Measurements from ENCODE around the gene GPRIN2. TPM values are rescaled to one million over a fixed set of nuclear protein-coding genes. Genes with fewer than 3 reads are reported as not detected.
A peak's percentile ranks its signal among the peaks of the same experiment; 100 is the strongest.
"Not testable (repeated sequence)": the region's sequence is repeated elsewhere in the genome, so short reads cannot be mapped to it uniquely, and the experiment has no call there.

GPRIN2 gene
- total and polyA plus RNA-seq, 4 donors, result 0.09 to 1.3 (median 0.15) TPM; not detected in 1

DNA sequence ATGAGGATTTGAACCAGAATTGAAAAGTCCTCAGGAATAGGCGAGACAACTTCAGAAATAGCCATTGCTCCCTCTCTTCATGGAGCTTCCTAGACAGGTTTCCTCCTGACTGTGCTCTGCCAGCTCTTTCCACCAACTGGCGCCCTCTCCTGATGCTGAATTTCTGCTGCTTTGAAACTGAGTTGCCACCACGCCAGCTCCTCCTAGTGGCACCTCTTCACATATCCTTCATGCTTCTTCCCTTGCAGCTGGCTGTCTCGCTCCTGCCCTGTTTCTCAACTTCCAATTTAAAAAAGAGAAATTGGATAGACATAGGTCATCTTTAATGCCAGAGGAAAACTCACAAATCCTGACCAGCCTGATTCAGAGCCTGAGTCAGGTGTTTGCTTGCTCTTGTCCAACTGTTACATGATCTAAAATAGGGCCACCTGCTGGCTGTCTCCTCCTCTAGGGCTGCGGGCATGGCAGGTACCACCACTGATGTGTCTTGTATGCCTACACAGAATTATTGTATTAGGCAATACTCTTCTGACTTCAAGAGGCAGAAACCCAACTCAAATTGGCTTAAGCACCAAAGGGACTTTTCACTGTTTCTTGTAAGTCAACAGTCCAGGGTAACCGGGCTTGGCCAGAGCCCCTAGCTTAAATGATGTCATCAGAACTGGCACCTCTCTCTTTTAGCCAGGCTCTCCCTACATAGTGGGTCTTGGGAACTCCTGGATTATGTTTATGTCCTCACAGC, 9.3 kb upstream of the GPRIN2 start:
- TF ChIP-seq RAD21 (IDR thresholded peaks at IDR 0.05), result peak; percentile 62 to 78
- TF ChIP-seq CTCF (IDR thresholded peaks at IDR 0.05; ENCODE audit: low read depth, low read length, missing input control), result peak; percentile 60
- not testable (repeated sequence) for H3K9ac ChIP-seq (ENCODE audit: low read depth in 1 of 2, low read length in 2 of 2); H3K27ac ChIP-seq (ENCODE audit: low read depth in 1 of 2, low read length in 2 of 2); H3K36me3 ChIP-seq (ENCODE audit: control insufficient read depth in 4 of 4, insufficient read depth in 3 of 4, low read depth in 1 of 4, low read length in 3 of 4); H3K4me1 ChIP-seq (ENCODE audit: control insufficient read depth in 4 of 4, insufficient read depth in 4 of 4, low read length in 3 of 4); H3K4me3 ChIP-seq (ENCODE audit: low read depth in 1 of 3, low read length in 3 of 3); H3K9me3 ChIP-seq (ENCODE audit: control insufficient read depth in 4 of 4, low read length in 3 of 4); DNase-seq (ENCODE audit: low spot score); H3K27me3 ChIP-seq (ENCODE audit: control insufficient read depth in 4 of 4, insufficient read depth in 4 of 4, low read length in 3 of 4)
- 5% methylated on average over 4 of the region's 6 CpGs for WGBS

GRCh38 chr10:46560952-46561351, 4.5 kb upstream of the GPRIN2 start:
- no peak for DNase-seq (ENCODE audit: low spot score)
- H3K36me3 ChIP-seq (ENCODE audit: control insufficient read depth in 4 of 4, insufficient read depth in 3 of 4, low read depth in 1 of 4, low read length in 3 of 4), result no peaks in the 10 kb centered on the region
- peaks cover 3 to 5% (median 4%) of the 10 kb centered on the region in 4 donors for H3K4me1 ChIP-seq (ENCODE audit: control insufficient read depth in 4 of 4, insufficient read depth in 4 of 4, low read length in 3 of 4)

GRCh38 chr10:46560381-46560780, 3.9 kb upstream of the GPRIN2 start:
- DNase-seq (ENCODE audit: low spot score), result no peak
- peaks cover 4 to 12% (median 6%) of the 10 kb centered on the region in 4 donors for H3K27me3 ChIP-seq (ENCODE audit: control insufficient read depth in 4 of 4, insufficient read depth in 4 of 4, low read length in 3 of 4)
- 76% methylated on average over 5 of the region's 5 CpGs for WGBS

More at GRCh38 chr10:46560952-46561351, 4.5 kb upstream of the GPRIN2 start:
- H3K4me3 ChIP-seq (ENCODE audit: low read depth in 1 of 3, low read length in 3 of 3), result no peak overlapping the region
- TF ChIP-seq RAD21 (IDR thresholded peaks at IDR 0.05), result no peak
- TF ChIP-seq ATF3 (IDR thresholded peaks at IDR 0.05), result no peak
- H3K9me3 ChIP-seq (ENCODE audit: control insufficient read depth in 4 of 4, low read length in 3 of 4), result no peaks in the 10 kb centered on the region
- 80% methylated on average over 1 of the region's 1 CpG for WGBS
- peaks cover 0 to 7% (median 6%) of the 10 kb centered on the region in 4 donors for H3K27me3 ChIP-seq (ENCODE audit: control insufficient read depth in 4 of 4, insufficient read depth in 4 of 4, low read length in 3 of 4)
- no peak overlapping the region for H3K9ac ChIP-seq (ENCODE audit: low read depth in 1 of 2, low read length in 2 of 2)
- H3K27ac ChIP-seq (ENCODE audit: low read depth in 1 of 2, low read length in 2 of 2), result no peak overlapping the region

GRCh38 chr10:46559231-46559671, 2.8 kb upstream of the GPRIN2 start:
- no peaks in the 10 kb centered on the region for H3K9me3 ChIP-seq (ENCODE audit: control insufficient read depth in 4 of 4, low read length in 3 of 4)
- peaks cover 3 to 5% (median 4%) of the 10 kb centered on the region in 4 donors for H3K4me1 ChIP-seq (ENCODE audit: control insufficient read depth in 4 of 4, insufficient read depth in 4 of 4, low read length in 3 of 4)
- H3K27me3 ChIP-seq (ENCODE audit: control insufficient read depth in 4 of 4, insufficient read depth in 4 of 4, low read length in 3 of 4), result peaks cover 4 to 12% (median 6%) of the 10 kb centered on the region in 4 donors
- H3K9ac ChIP-seq (ENCODE audit: low read depth in 1 of 2, low read length in 2 of 2), result no peak overlapping the region
- no peak overlapping the region for H3K4me3 ChIP-seq (ENCODE audit: low read depth in 1 of 3, low read length in 3 of 3)
- no peak overlapping the region for H3K27ac ChIP-seq (ENCODE audit: low read depth in 1 of 2, low read length in 2 of 2)
- 93% methylated on average over 5 of the region's 5 CpGs for WGBS
- DNase-seq (ENCODE audit: low spot score), result no peak
- no peaks in the 10 kb centered on the region for H3K36me3 ChIP-seq (ENCODE audit: control insufficient read depth in 4 of 4, insufficient read depth in 3 of 4, low read depth in 1 of 4, low read length in 3 of 4)
- TF ChIP-seq YY1 (IDR thresholded peaks at IDR 0.05) (no peak), EGR1 (IDR thresholded peaks at IDR 0.05; ENCODE audit: low read depth in 2 of 2) (no peak), ZBTB33 (IDR thresholded peaks at IDR 0.05) (no peak), FOXA2 (IDR thresholded peaks at IDR 0.05) (no peak), RAD21 (IDR thresholded peaks at IDR 0.05) (no peak), JUND (IDR thresholded peaks at IDR 0.05) (no peak), HNF4A (conservative IDR thresholded peaks at IDR 0.05) (no peak), REST (IDR thresholded peaks at IDR 0.05) (no peak), GABPA (IDR thresholded peaks at IDR 0.05 in 1 of 2, conservative IDR thresholded peaks at IDR 0.05 in 1 of 2) (no peak), TAF1 (conservative IDR thresholded peaks at IDR 0.05) (no peak), FOXA1 (IDR thresholded peaks at IDR 0.05) (no peak)

More at GRCh38 chr10:46560381-46560780, 3.9 kb upstream of the GPRIN2 start:
- H3K4me1 ChIP-seq (ENCODE audit: control insufficient read depth in 4 of 4, insufficient read depth in 4 of 4, low read length in 3 of 4), result peaks cover 3 to 5% (median 4%) of the 10 kb centered on the region in 4 donors
- no peak overlapping the region for H3K4me3 ChIP-seq (ENCODE audit: low read depth in 1 of 3, low read length in 3 of 3)
- TF ChIP-seq EGR1 (IDR thresholded peaks at IDR 0.05; ENCODE audit: low read depth in 2 of 2) (no peak), JUND (IDR thresholded peaks at IDR 0.05) (no peak), GABPA (IDR thresholded peaks at IDR 0.05 in 1 of 2, conservative IDR thresholded peaks at IDR 0.05 in 1 of 2) (no peak), TAF1 (conservative IDR thresholded peaks at IDR 0.05) (no peak), HNF4A (conservative IDR thresholded peaks at IDR 0.05) (no peak)
- no peak overlapping the region for H3K27ac ChIP-seq (ENCODE audit: low read depth in 1 of 2, low read length in 2 of 2)
- H3K9ac ChIP-seq (ENCODE audit: low read depth in 1 of 2, low read length in 2 of 2), result no peak overlapping the region
- no peaks in the 10 kb centered on the region for H3K36me3 ChIP-seq (ENCODE audit: control insufficient read depth in 4 of 4, insufficient read depth in 3 of 4, low read depth in 1 of 4, low read length in 3 of 4)
- H3K9me3 ChIP-seq (ENCODE audit: control insufficient read depth in 4 of 4, low read length in 3 of 4), result no peaks in the 10 kb centered on the region

Measured in liver (tissue), 9 donors.